Measurements from ENCODE around the gene ALDH1A2. TPM values are rescaled to one million over a fixed set of nuclear protein-coding genes. Genes with fewer than 3 reads are reported as not detected.

Gene ALDH1A2
- total RNA-seq, 1 experiment from 2014 or later: 0.22 TPM

- ATAC-seq (no peak), DNase-seq (no peak)
Measured at GRCh38 chr15:58026051-58026450, 39.5 kb downstream of the ALDH1A2 start.

DNA sequence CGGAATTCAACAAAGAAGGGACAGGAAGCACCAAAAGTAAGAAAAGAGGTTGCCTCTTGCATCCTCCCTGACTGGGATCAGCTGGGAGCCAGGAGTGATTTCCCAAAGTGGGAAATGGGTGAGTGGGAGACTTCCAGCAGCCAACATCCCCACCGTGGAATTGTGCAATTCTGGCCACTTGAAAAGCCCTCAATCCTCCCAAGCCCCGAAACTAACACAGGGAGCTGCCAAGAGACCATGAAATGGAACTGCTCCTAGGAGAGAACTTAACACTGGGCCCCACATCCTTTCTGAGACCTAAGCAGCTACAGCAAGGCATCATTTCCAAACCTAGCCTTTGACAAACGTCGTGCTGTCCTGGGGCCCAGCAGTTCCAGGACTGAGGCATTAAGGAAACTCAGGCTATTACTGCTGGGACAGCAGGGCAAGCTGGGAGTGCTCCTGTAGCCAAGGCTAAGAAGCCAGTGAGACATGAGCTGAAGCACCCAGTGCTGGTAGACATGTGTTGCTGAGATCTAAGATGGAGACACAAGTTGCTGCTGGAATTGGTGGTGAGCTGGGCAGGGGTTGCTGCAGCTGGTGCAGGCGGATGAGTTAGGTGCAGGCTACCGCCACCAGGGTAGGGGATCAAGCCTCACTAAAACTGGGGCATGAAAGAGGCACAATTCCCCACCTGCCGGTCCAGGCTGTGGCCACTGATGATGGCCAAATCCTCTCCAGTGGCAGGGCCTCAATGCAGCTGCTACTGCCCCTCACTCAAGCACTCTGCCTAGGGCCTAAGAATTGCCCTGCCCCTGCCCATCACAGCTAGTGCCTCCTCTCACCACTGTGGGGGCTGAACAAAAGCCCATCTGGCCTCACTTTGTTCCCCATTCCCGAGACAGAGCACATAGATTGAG lies 43.9 kb downstream of the ALDH1A2 start:
- H3K4me1 ChIP-seq (ENCODE audit: insufficient read depth, low read length): peaks cover 5% of the 10 kb centered on the region; the same call in 1 of the 2 replicates
- POLR2A ChIA-PET (ENCODE audit: unreplicated experiment): no interaction called here
- no peaks in the 10 kb centered on the region for H3K27me3 ChIP-seq (ENCODE audit: low read length)
- no peak overlapping the region for H2AFZ ChIP-seq (ENCODE audit: low read length)
- TF ChIP-seq EZH2 (IDR thresholded peaks at IDR 0.05; ENCODE audit: low read length, unreplicated experiment): no peak
- TF ChIP-seq EZH2phosphoT487 (IDR thresholded peaks at IDR 0.05; ENCODE audit: borderline replicate concordance, low read length): no peak
- H3K9ac ChIP-seq (ENCODE audit: low read length): no peak overlapping the region
- DNase-seq: no peak
- no peaks in the 10 kb centered on the region for H3F3A ChIP-seq (ENCODE audit: low read length, unreplicated experiment)
- ATAC-seq: no peak
- H3K36me3 ChIP-seq (ENCODE audit: low read depth, low read length): no peaks in the 10 kb centered on the region
- intact Hi-C loops (cut with micrococcal nuclease): no loop called here
- no peak overlapping the region for H3K4me3 ChIP-seq (ENCODE audit: low read length)
- no peaks in the 10 kb centered on the region for H3K79me2 ChIP-seq (ENCODE audit: low read length)
- H4K20me1 ChIP-seq (ENCODE audit: low read length): no peaks in the 10 kb centered on the region
- H3K4me2 ChIP-seq (ENCODE audit: low read length): no peak overlapping the region
- H3K9me3 ChIP-seq (ENCODE audit: low read length): no peaks in the 10 kb centered on the region
- no peaks in the 10 kb centered on the region for H3K9me2 ChIP-seq (replicated peaks; ENCODE audit: low read length)
- no TSS peak for BruUV-seq (replicated peaks)
- H3K27ac ChIP-seq (ENCODE audit: low read length): no peak overlapping the region
- CTCF ChIA-PET: no interaction called here

More at GRCh38 chr15:58026051-58026450, 39.5 kb downstream of the ALDH1A2 start:
- ChIA-PET CTCF (no interaction called here), POLR2A (ENCODE audit: unreplicated experiment) (no interaction called here)
- Histone ChIP-seq H3K36me3 (ENCODE audit: low read depth, low read length) (no peaks in the 10 kb centered on the region), H3K4me2 (ENCODE audit: low read length) (no peak overlapping the region), H3K4me3 (ENCODE audit: low read length) (no peak overlapping the region), H3K79me2 (ENCODE audit: low read length) (no peaks in the 10 kb centered on the region), H3K27me3 (ENCODE audit: low read length) (no peaks in the 10 kb centered on the region), H3K9me3 (ENCODE audit: low read length) (no peaks in the 10 kb centered on the region), H3F3A (ENCODE audit: low read length, unreplicated experiment) (no peaks in the 10 kb centered on the region), H2AFZ (ENCODE audit: low read length) (no peak overlapping the region), H4K20me1 (ENCODE audit: low read length) (no peaks in the 10 kb centered on the region), H3K9me2 (replicated peaks; ENCODE audit: low read length) (no peaks in the 10 kb centered on the region), H3K27ac (ENCODE audit: low read length) (no peak overlapping the region), H3K9ac (ENCODE audit: low read length) (no peak overlapping the region), H3K4me1 (ENCODE audit: insufficient read depth, low read length) (no peaks in the 10 kb centered on the region)
- no peak for TF ChIP-seq EZH2phosphoT487 (IDR thresholded peaks at IDR 0.05; ENCODE audit: borderline replicate concordance, low read length)
- TF ChIP-seq, protein P1, sequence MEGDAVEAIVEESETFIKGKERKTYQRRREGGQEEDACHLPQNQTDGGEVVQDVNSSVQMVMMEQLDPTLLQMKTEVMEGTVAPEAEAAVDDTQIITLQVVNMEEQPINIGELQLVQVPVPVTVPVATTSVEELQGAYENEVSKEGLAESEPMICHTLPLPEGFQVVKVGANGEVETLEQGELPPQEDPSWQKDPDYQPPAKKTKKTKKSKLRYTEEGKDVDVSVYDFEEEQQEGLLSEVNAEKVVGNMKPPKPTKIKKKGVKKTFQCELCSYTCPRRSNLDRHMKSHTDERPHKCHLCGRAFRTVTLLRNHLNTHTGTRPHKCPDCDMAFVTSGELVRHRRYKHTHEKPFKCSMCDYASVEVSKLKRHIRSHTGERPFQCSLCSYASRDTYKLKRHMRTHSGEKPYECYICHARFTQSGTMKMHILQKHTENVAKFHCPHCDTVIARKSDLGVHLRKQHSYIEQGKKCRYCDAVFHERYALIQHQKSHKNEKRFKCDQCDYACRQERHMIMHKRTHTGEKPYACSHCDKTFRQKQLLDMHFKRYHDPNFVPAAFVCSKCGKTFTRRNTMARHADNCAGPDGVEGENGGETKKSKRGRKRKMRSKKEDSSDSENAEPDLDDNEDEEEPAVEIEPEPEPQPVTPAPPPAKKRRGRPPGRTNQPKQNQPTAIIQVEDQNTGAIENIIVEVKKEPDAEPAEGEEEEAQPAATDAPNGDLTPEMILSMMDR (conservative IDR thresholded peaks at IDR 0.05; ENCODE audit: low read depth, low read length): no peak
- no peak for TF ChIP-seq EZH2 (IDR thresholded peaks at IDR 0.05; ENCODE audit: low read length, unreplicated experiment)
- intact Hi-C loops (cut with micrococcal nuclease): no loop called here
- BruUV-seq (replicated peaks): no TSS peak

GRCh38 chr15:58019503-58020376 lies 45.8 kb downstream of the ALDH1A2 start:
- DNase-seq (peak; percentile 45), ATAC-seq (peak; percentile 68; the same call in 1 of the 2 replicates)
- no peak overlapping the region for H3K4me3 ChIP-seq (ENCODE audit: low read length)
- no peak overlapping the region for H3K9ac ChIP-seq (ENCODE audit: low read length)
- H3K9me2 ChIP-seq (replicated peaks; ENCODE audit: low read length): no peaks in the 10 kb centered on the region
- peaks cover 5% of the 10 kb centered on the region; the same call in 1 of the 2 replicates for H3K4me1 ChIP-seq (ENCODE audit: insufficient read depth, low read length)
- H3K4me2 ChIP-seq (ENCODE audit: low read length): no peak overlapping the region
- no peaks in the 10 kb centered on the region for H3K36me3 ChIP-seq (ENCODE audit: low read depth, low read length)
- CTCF ChIA-PET: no interaction called here
- no TSS peak for BruUV-seq (replicated peaks)
- H3K79me2 ChIP-seq (ENCODE audit: low read length): no peaks in the 10 kb centered on the region
- no peaks in the 10 kb centered on the region for H3K27me3 ChIP-seq (ENCODE audit: low read length)
- no peaks in the 10 kb centered on the region for H3K9me3 ChIP-seq (ENCODE audit: low read length)
- intact Hi-C loops (cut with micrococcal nuclease): no loop called here
- no peak overlapping the region for H3K27ac ChIP-seq (ENCODE audit: low read length)
- no peaks in the 10 kb centered on the region for H3F3A ChIP-seq (ENCODE audit: low read length, unreplicated experiment)
- H2AFZ ChIP-seq (ENCODE audit: low read length): no peak overlapping the region
- TF ChIP-seq, protein P1 (conservative IDR thresholded peaks at IDR 0.05; ENCODE audit: low read depth, low read length): no peak
- no peak for TF ChIP-seq EZH2 (IDR thresholded peaks at IDR 0.05; ENCODE audit: low read length, unreplicated experiment)
- no peak for TF ChIP-seq EZH2phosphoT487 (IDR thresholded peaks at IDR 0.05; ENCODE audit: borderline replicate concordance, low read length)
- POLR2A ChIA-PET (ENCODE audit: unreplicated experiment): no interaction called here
- H4K20me1 ChIP-seq (ENCODE audit: low read length): no peaks in the 10 kb centered on the region

All from PC-3 (cell line).